Measurements from ENCODE around the gene FOLR2. TPM values are rescaled to one million over a fixed set of nuclear protein-coding genes. Genes with fewer than 3 reads are reported as not detected.

The FOLR2 gene
- total and polyA plus RNA-seq, 2 of the 8 experiments (the other 6 are each of a cell fraction or from before 2014, with no cell fraction given): not detected

GRCh38 chr11:72233773-72234513 lies 17.3 kb downstream of the FOLR2 start:
- Histone ChIP-seq H3K4me1 (replicated peaks in 1 of 4; ENCODE audit: control insufficient read depth in 3 of 4, insufficient read depth in 4 of 4, low read length in 3 of 4) (peaks cover 3 to 13% (median 9%) of the 10 kb centered on the region in 4 experiments), H4K8ac (ENCODE audit: extremely low read depth, insufficient read depth, low read length) (no peak overlapping the region), H3K23me2 (ENCODE audit: low read depth, low read length) (peaks cover 3% of the 10 kb centered on the region; the same call in 1 of the 2 replicates), H4K91ac (replicated peaks; ENCODE audit: insufficient read length, low read length) (no peak overlapping the region), H3K36me3 (ENCODE audit: control insufficient read depth in 2 of 4, insufficient read depth in 4 of 4, low read length in 3 of 4) (peaks cover 27 to 66% (median 61%) of the 10 kb centered on the region in 4 experiments), H2BK15ac (ENCODE audit: low read length) (no peak overlapping the region), H3K56ac (replicated peaks; ENCODE audit: insufficient read length, low read depth, low read length) (no peak overlapping the region), H3K14ac (ENCODE audit: insufficient read length) (no peak overlapping the region), H2AK5ac (ENCODE audit: low read depth, low read length) (no peak overlapping the region), H2BK120ac (replicated peaks; ENCODE audit: low read depth, low read length) (no peak overlapping the region), H2AFZ (ENCODE audit: low read length) (no peak overlapping the region), H2BK12ac (ENCODE audit: low read depth, low read length) (no peak overlapping the region), H3K4ac (replicated peaks; ENCODE audit: insufficient read length, low read depth, low read length) (no peak overlapping the region), H3K27me3 (replicated peaks in 1 of 4; ENCODE audit: control insufficient read depth in 3 of 4, extremely low read depth in 1 of 4, insufficient read depth in 3 of 4, low read length in 3 of 4) (peaks cover 0 to 6% (median 4%) of the 10 kb centered on the region in 4 experiments; a peak in 5 of 7 replicates), H3K18ac (ENCODE audit: extremely low read depth, low read length) (no peak overlapping the region), H2BK20ac (ENCODE audit: low read length) (no peak overlapping the region), H3K4me2 (ENCODE audit: insufficient read depth in 1 of 2, low read depth in 2 of 2, low read length in 2 of 2) (no peak overlapping the region), H3K4me3 (ENCODE audit: extremely low read depth in 1 of 4, insufficient read depth in 2 of 4, low read depth in 3 of 4, low read length in 4 of 4) (no peak overlapping the region), H4K5ac (ENCODE audit: insufficient read length, low read depth, low read length) (no peak overlapping the region), H3K79me2 (ENCODE audit: control insufficient read depth in 1 of 2, insufficient read depth in 2 of 2, low read length in 2 of 2) (no peaks in the 10 kb centered on the region), H4K20me1 (replicated peaks in 1 of 2; ENCODE audit: control insufficient read depth in 1 of 2, insufficient read depth in 2 of 2, low read length in 2 of 2) (peaks cover 13 to 18% of the 10 kb centered on the region in 2 experiments), H3K23ac (ENCODE audit: insufficient read length) (no peak overlapping the region), H3K9ac (replicated peaks in 1 of 4; ENCODE audit: extremely low read depth in 1 of 4, low read depth in 3 of 4, low read length in 3 of 4) (no peak overlapping the region), H2BK5ac (ENCODE audit: low read depth, low read length) (no peak overlapping the region), H3K27ac (ENCODE audit: low read depth, low read length) (no peak overlapping the region), H3K9me3 (ENCODE audit: insufficient read depth in 2 of 2, low read depth in 1 of 2, low read length in 1 of 2) (no peaks in the 10 kb centered on the region), H3K79me1 (ENCODE audit: low read depth, low read length) (peaks cover 3% of the 10 kb centered on the region)
- DNase-seq (ENCODE audit: low read depth in 1 of 2, low spot score in 2 of 2) (peak in 1 of 2 experiments; percentile 20), FAIRE-seq (no peak)
- WGBS, 2 experiments (ENCODE audit: extremely low coverage in 1 of 2, insufficient coverage in 1 of 2, insufficient read length in 1 of 2, insufficient replicate concordance in 2 of 2, low coverage in 1 of 2, low lambda C conversion rate in 2 of 2, missing lambda C conversion rate in 1 of 2): 85% methylated on average over 8 of the region's 8 CpGs; no CpG with 5 or more reads in 1 of the 2 experiments
- POLR2A ChIA-PET (ENCODE audit: partially characterized antibody): interaction anchor here (0.8 to 7.7 kb wide), 3 partner anchors 8 to 141 kb away, joined by 3 to 160 read pairs (median 4); partner anchors contain the start of gene INPPL1
- CTCF ChIA-PET (ENCODE audit: partially characterized antibody): interaction anchor here (0.9 to 5.2 kb wide), 2 partner anchors 8 to 197 kb away, joined by 5 to 72 read pairs; partner anchors contain the start of gene INPPL1
- no peak for TF ChIP-seq TCF12 (IDR thresholded peaks at IDR 0.05; ENCODE audit: low read depth, low read length)
- TF ChIP-seq NANOG (IDR thresholded peaks at IDR 0.05; ENCODE audit: insufficient read depth, low read depth, low read length, poor library complexity, severe bottlenecking): no peak
- TF ChIP-seq JUN (IDR thresholded peaks at IDR 0.05; ENCODE audit: low read depth, low read length): no peak
- TF ChIP-seq, protein P1, sequence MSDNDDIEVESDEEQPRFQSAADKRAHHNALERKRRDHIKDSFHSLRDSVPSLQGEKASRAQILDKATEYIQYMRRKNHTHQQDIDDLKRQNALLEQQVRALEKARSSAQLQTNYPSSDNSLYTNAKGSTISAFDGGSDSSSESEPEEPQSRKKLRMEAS (IDR thresholded peaks at IDR 0.05): no peak
- no peak for TF ChIP-seq CBX8 (IDR thresholded peaks at IDR 0.05; ENCODE audit: borderline replicate concordance, low read depth, low read length)
- no peak for TF ChIP-seq TAF1 (IDR thresholded peaks at IDR 0.05; ENCODE audit: low read depth, low read length)
- TF ChIP-seq CTCF (IDR thresholded peaks at IDR 0.05; ENCODE audit: control extremely low read depth in 1 of 3, insufficient read depth in 1 of 3, low read depth in 1 of 3, low read length in 3 of 3): no peak
- TF ChIP-seq SIRT6 (IDR thresholded peaks at IDR 0.05; ENCODE audit: low read length): no peak
- TF ChIP-seq BRCA1 (IDR thresholded peaks at IDR 0.05; ENCODE audit: low read depth, low read length): no peak

Measured in H1 (cell line).